Esophagus (tissue), 2 donors: ENCODE results near the gene SDR39U1. TPM values are rescaled to one million over a fixed set of nuclear protein-coding genes. Genes with fewer than 3 reads are reported as not detected.
"Not testable (repeated sequence)": the region's sequence is repeated elsewhere in the genome, so short reads cannot be mapped to it uniquely, and the experiment has no call there.

Experiments used
- H3K27ac ChIP-seq, 2 donors: one replicate each; pipeline ENCODE4 v1.5.1; 2013; ENCODE audit warnings: low read depth in 2 of 2, mild to moderate bottlenecking in 2 of 2, inconsistent platforms in 1 of 2, low read length in 1 of 2, moderate library complexity in 1 of 2
- H3K27me3 ChIP-seq, 2 donors: one replicate each; pipeline ENCODE4 v1.6.1; 2013; ENCODE audit warnings: low read length in 2 of 2, control low read depth in 1 of 2, mild to moderate bottlenecking in 1 of 2; ENCODE audit not compliant: insufficient read depth in 2 of 2, control insufficient read depth in 1 of 2
- H3K36me3 ChIP-seq, 2 donors: one replicate each; pipeline ENCODE4 v1.6.1; 2013; ENCODE audit warnings: low read length in 1 of 2; ENCODE audit not compliant: control insufficient read depth in 2 of 2, insufficient read depth in 2 of 2
- H3K4me1 ChIP-seq, 2 donors: one replicate each; pipeline ENCODE4 v1.6.1; 2013; ENCODE audit warnings: low read length in 1 of 2; ENCODE audit not compliant: control insufficient read depth in 2 of 2, insufficient read depth in 2 of 2
- H3K4me3 ChIP-seq, 2 donors: one replicate each; pipeline ENCODE4 v1.5.1; 2013; ENCODE audit warnings: low read length in 2 of 2, mild to moderate bottlenecking in 2 of 2, low read depth in 1 of 2, moderate library complexity in 1 of 2
- H3K9me3 ChIP-seq, 2 donors: one replicate each; pipeline ENCODE4 v1.6.1; 2013; ENCODE audit warnings: mild to moderate bottlenecking in 2 of 2, low read depth in 1 of 2, low read length in 1 of 2, moderate library complexity in 1 of 2; ENCODE audit not compliant: control insufficient read depth in 2 of 2, insufficient read depth in 1 of 2
- WGBS, 2 donors: extraction: QIAGEN DNeasy Blood & Tissue Kit; methylation state at CpG; one replicate each; pipeline ENCODE4 v1.1.7; 2013; 5-methylcytosine and 5-hydroxymethylcytosine counted together
- polyA plus RNA-seq, 2 donors: library from polyadenylated mRNA; stranded (reverse); fragments of 200-250 nt; gene quantifications; one replicate each; pipeline ENCODE4 v1.2.3, GENCODE V29; 2013
- donor health status: healthy with polysubstance abuse.
- donor health status: Bipolar disorder and iron deficiency.

Gene SDR39U1
- 10 to 100 TPM; 38.1 to 39.8 TPM for polyA plus RNA-seq

GRCh38 chr14:24442240-24443052 is at the start of gene SDR39U1:
Gene SDR39U1, minus strand, starts transcription at chr14:24442776. Its CDS starts 7 bp downstream, at chr14:24442769.
- H3K27ac ChIP-seq: peak within 1 kb of the TSS; percentile 100
- WGBS, 2 donors: 0% methylated on average over 51 to 52 of the region's 52 CpGs
- H3K4me1 ChIP-seq: peaks cover 0 to 2% of the 10 kb centered on the region in 2 donors

GRCh38 chr14:24491586-24492408 is 49.2 kb upstream of the SDR39U1 start:
- H3K9me3 ChIP-seq, H3K36me3 ChIP-seq, H3K4me3 ChIP-seq, H3K27me3 ChIP-seq, H3K4me1 ChIP-seq, H3K27ac ChIP-seq: not testable (repeated sequence)
- 75 to 76% methylated on average over 19 of the region's 19 CpGs for WGBS, 2 donors

More at GRCh38 chr14:24442240-24443052, at the start of gene SDR39U1:
- Histone ChIP-seq H3K4me3 (peak within 1 kb of the TSS; percentile 69 to 72), H3K36me3 (peaks cover 3 to 23% of the 10 kb centered on the region in 2 donors), H3K9me3 (no peaks in the 10 kb centered on the region), H3K27me3 (no peaks in the 10 kb centered on the region)

DNA sequence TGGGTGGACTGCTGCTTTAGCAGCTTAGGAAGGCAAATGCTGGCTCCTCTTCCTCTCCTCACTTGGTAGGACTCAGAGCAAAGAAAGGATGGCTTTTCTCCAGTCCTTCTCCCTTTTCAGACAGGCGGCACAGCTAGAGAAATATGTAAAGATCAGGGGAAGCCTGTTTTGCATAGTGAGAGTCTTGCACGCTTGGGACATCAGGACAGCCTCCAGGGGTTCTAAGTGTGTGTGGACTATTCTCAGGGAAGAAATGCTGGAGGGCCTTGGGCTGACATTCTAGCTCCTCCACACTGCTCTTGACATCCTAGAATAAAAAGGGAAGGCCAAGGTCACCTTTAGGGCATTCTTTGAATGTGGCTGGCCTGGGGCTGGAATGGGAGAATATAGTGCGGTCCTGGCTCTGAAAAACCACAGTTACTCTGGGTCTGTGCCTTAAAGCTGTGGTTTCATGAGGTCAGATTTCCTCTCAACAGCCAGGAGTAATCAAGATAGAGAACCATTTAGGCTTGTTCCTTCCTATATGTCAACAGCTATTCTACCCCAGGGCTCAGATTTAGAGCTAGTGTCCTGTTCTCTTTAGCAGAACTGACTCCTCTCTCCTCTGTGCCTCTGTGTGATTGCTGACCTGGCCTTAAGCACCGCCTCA is 41.2 kb upstream of the SDR39U1 start:
- H3K36me3 ChIP-seq: no peaks in the 10 kb centered on the region
- WGBS, 2 donors: 50 to 54% methylated on average over 4 of the region's 4 CpGs
- no peaks in the 10 kb centered on the region for H3K27me3 ChIP-seq
- H3K9me3 ChIP-seq: peaks cover 0 to 5% of the 10 kb centered on the region in 2 donors
- no peaks in the 10 kb centered on the region for H3K4me1 ChIP-seq
- no peak overlapping the region for H3K4me3 ChIP-seq
- no peak overlapping the region for H3K27ac ChIP-seq

- WGBS, 2 donors: 49 to 63% methylated on average over 2 of the region's 2 CpGs
- H3K27me3 ChIP-seq, H3K9me3 ChIP-seq, H3K4me1 ChIP-seq, H3K4me3 ChIP-seq, H3K27ac ChIP-seq, H3K36me3 ChIP-seq: not testable (repeated sequence)
Measured at GRCh38 chr14:24482699-24483303, 40.2 kb upstream of the SDR39U1 start.

GRCh38 chr14:24481622-24482324 is 39.2 kb upstream of the SDR39U1 start:
- WGBS, 2 donors: 55 to 60% methylated on average over 23 of the region's 23 CpGs
- Histone ChIP-seq H3K27me3 (no peaks in the 10 kb centered on the region), H3K27ac (no peak overlapping the region), H3K9me3 (peaks cover 0 to 5% of the 10 kb centered on the region in 2 donors), H3K4me3 (no peak overlapping the region), H3K36me3 (no peaks in the 10 kb centered on the region), H3K4me1 (no peaks in the 10 kb centered on the region)

- H3K9me3 ChIP-seq, H3K27me3 ChIP-seq, H3K4me1 ChIP-seq, H3K36me3 ChIP-seq, H3K4me3 ChIP-seq, H3K27ac ChIP-seq: not testable (repeated sequence)
- 0 to 65% methylated on average over 1 of the region's 1 CpG for WGBS, 2 donors
Measured at GRCh38 chr14:24479999-24480398, 37.4 kb upstream of the SDR39U1 start.

DNA sequence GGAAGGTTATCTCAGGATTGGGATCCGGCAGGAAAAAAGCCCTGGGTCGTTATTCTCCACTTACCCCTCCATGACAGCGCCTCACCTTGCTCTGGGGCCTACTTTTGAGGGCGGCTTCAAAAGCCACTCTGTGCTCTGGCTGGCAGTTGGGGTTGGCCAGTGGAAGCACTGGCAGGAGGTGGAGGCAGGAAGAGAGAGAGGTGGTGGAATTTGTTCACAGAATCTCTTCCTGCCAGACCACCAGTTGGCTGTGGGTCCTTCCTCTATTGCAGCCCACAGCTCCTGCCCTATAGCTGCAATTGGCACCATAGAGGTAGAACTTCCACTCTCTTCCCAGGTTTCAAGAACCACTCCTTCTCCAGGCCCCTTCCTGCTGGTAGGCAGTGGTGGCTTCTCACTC is 32.7 kb upstream of the SDR39U1 start:
- no peaks in the 10 kb centered on the region for H3K36me3 ChIP-seq
- H3K27me3 ChIP-seq: no peaks in the 10 kb centered on the region
- H3K9me3 ChIP-seq: peaks cover 0 to 3% of the 10 kb centered on the region in 2 donors
- H3K4me1 ChIP-seq: no peaks in the 10 kb centered on the region
- WGBS, 2 donors: 74 to 88% methylated on average over 4 of the region's 4 CpGs
- no peak overlapping the region for H3K27ac ChIP-seq
- no peak overlapping the region for H3K4me3 ChIP-seq

- 69 to 88% methylated on average over 12 of the region's 12 CpGs for WGBS, 2 donors
- Histone ChIP-seq H3K4me3 (no peak overlapping the region), H3K27ac (no peak overlapping the region), H3K9me3 (peaks cover 0 to 3% of the 10 kb centered on the region in 2 donors), H3K4me1 (no peaks in the 10 kb centered on the region), H3K36me3 (no peaks in the 10 kb centered on the region), H3K27me3 (no peaks in the 10 kb centered on the region)
Measured at GRCh38 chr14:24473211-24473610, 30.6 kb upstream of the SDR39U1 start.

DNA sequence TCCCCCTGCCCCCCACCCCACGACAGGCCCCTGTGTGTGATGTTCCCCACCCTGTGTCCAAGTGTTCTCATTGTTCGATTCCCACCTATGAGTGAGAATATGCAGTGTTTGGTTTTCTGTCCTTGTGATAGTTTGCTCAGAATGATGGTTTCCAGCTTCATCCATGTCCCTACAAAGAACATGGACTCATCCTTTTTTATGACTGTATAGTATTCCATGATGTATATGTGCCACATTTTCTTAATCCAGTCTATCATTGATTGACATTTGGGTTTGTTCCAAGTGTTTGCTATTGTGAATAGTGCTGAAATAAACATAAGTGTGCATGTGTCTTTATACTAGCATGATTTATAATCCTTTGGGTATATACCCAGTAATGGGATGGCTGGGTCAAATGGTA is 27.9 kb upstream of the SDR39U1 start:
- H3K27me3 ChIP-seq, H3K9me3 ChIP-seq, H3K4me3 ChIP-seq, H3K4me1 ChIP-seq, H3K27ac ChIP-seq, H3K36me3 ChIP-seq: not testable (repeated sequence)
- 90 to 95% methylated on average over 2 of the region's 2 CpGs for WGBS, 2 donors
